Dermis microvascular lymphatic vessel endothelial cell (primary cell): ENCODE measurements around the gene ITPRIPL2. TPM values are rescaled to one million over a fixed set of nuclear protein-coding genes. Genes with fewer than 3 reads are reported as not detected.

Source experiments
- DNase-seq, 2 donors: peaks; one replicate each; pipeline versions ENCODE4 v3.0.0 to v3.0.0-alpha.2; 2010; ENCODE audit warnings: low read depth in 2 of 2
- total RNA-seq: library from RNA; depleted of rRNA; stranded (reverse); fragments of >200 nt; gene quantifications from 2 replicates; pipeline ENCODE4 v1.2.1, GENCODE V29; 2014

The ITPRIPL2 gene
- 21.8 and 26.0 TPM in 2 replicates for total RNA-seq

- peak; percentile 30 to 86 for DNase-seq
These were observed at the start of gene ITPRIPL2 for GRCh38 chr16:19113577-19114358. Gene ITPRIPL2 (plus strand): TSS chr16:19113964. CDS start chr16:19114462, 498 bp downstream.

GRCh38 chr16:19066988-19067348, 46.8 kb upstream of the ITPRIPL2 start:
- DNase-seq, result no peak

- peak; percentile 100 for DNase-seq
These were observed 46.2 kb upstream of the ITPRIPL2 start, which contains the start of gene COQ7 for GRCh38 chr16:19067349-19068236. Gene COQ7 (plus strand): TSS chr16:19067614. CDS start chr16:19067665, 51 bp downstream.

- DNase-seq, result no peak
These were observed 45.4 kb upstream of the ITPRIPL2 start for GRCh38 chr16:19068237-19068815.

DNA sequence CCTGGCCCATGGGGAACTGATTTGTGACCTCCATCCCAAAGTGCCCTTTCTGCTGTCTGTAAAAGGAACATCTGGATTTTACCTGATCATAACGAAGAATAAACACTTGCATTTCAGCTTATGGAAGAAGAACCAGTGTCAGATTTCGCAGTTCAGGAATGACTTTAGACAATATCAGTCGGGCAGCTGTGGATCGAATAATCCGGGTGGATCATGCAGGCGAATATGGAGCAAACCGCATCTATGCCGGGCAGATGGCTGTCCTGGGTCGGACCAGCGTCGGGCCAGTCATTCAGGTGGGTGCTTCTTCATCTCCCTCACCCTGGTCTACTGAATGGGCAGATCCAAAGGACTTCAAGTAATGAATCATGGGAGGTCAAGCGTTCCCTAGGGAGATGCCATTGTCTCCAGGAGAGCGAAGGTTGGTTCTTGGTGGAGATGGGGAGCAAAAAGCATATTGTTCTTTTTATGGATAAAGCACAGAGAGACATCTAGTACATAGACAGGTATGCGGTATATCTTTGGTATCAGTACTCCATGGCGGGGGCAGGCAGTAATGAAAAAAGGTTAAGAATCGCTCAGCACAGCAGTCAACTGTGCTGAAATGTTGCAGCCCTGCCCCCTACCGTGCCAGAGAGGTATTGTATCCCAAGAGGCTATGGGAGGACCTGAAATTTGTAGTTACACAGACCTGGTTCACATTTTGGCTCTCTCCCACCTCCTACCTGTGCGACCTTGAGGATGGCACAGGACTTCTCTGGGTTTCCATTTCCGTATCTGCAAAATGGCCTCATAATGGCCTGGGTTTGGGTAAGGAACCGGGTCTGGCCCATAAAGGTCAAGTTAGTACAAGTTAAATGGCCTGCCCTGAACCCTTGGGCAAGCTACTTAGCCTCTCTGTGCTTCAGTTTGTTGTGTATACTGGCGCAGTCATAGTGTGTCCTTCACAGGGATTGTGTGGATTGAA, 41.7 kb upstream of the ITPRIPL2 start:
- peak; percentile 61 to 76 for DNase-seq

DNA sequence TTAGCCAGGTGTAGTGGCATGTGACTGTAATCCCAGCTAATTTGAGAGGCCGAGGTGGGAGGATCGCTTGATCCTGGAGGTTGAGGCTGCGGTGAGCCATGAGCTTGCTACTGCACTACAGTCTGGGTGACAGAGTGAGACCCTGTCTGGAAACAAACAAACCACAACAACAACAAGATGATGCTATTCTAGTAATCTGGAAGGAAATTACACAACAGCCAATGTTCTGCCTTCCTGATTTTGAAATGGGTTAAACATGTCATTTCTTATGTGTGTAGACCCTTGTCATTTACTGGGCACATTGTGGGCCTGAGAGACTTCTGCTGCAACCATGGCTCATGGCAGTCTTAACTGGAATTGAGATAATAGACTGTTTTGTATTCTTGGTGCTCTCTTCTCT, 40.4 kb upstream of the ITPRIPL2 start:
- no peak for DNase-seq

DNA sequence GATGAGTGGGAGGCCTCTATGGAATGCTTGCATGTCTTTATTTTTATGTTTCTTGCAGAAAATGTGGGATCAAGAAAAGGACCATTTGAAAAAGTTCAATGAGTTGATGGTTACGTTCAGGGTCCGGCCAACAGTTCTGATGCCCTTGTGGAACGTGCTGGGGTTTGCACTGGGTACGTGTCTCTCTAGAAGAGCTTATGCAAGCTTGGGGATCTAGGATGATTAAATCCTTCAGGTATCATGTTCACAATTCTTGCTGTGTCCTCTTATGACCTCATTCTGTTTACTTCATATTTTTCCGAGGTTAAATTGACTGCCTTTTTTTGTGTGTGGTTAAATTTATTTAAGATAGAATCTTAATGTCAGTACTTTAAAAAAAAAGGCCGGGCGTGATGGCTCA, 39.9 kb upstream of the ITPRIPL2 start:
- DNase-seq, result no peak

DNA sequence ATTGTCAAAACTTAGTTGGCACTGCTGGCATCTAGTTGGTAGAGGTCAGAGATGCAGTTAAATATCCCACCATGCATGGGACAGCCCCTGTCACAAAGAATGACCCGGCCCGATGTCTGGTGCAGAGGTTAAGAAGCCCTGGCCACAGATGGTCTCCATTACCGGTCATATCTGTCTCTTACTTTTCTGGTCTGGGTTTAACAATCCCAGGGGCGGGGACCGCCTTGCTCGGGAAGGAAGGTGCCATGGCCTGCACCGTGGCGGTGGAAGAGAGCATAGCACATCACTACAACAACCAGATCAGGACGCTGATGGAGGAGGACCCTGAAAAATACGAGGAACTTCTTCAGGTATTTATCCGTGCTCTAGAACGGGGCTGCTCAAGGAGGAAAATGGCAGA, 38.3 kb upstream of the ITPRIPL2 start:
- no peak for DNase-seq

DNA sequence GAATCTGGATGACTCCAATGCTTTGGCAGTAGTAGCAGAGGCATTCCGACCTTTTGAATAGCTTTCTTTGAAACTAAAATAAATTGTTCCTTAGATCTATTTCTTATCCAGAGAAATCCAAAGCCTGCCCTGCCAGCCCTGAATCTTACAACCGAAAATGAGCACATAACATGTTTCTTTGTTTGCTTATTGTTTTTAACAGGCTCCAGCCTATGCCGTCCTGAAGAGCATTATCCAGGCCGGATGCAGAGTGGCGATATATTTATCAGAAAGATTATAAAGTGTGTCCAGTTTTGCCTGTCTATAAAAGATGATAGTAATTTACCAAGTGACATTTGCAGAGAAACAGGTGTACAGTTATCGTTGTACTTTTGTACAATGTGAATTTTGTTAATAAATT, 35.9 kb upstream of the ITPRIPL2 start:
- no peak for DNase-seq

DNA sequence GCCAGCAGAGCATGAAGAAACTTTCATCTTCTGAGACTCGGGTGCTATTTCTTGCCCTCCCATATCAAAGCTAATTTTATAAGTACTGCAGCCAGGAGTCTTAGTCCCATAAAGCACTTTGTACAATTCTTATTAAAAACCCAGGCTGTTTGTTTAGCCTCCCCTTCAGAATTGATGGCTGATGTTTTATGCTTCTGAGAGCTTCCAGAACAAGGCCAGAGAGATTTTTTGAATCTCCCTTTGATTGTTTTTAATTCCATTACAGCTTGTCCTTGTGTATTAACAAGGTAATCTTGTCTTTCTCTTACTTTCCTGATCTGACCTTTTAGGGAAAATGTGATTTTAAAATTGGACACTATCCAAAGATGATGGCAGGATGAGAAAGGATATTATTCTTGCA, 30.1 kb upstream of the ITPRIPL2 start:
- DNase-seq, result no peak

DNA sequence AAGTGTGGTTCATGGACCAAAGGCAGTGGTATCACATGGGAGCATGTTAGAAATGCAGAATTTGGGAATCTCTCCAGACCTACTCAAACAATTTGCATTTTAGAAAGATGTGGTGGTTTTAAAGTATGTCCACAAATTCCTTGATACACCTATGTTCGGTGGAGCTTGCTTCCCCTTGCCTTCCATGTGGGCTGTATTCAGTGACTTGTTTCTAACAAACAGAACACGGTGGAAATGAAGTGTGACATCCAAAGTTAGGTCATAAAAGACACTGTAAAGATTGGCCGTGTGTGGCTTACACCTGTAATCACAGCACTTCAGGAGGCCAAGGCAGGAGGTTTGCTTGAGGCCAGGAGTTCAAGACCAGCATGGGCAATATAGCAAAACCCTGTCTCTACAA, 29.6 kb upstream of the ITPRIPL2 start:
- DNase-seq, result no peak

DNA sequence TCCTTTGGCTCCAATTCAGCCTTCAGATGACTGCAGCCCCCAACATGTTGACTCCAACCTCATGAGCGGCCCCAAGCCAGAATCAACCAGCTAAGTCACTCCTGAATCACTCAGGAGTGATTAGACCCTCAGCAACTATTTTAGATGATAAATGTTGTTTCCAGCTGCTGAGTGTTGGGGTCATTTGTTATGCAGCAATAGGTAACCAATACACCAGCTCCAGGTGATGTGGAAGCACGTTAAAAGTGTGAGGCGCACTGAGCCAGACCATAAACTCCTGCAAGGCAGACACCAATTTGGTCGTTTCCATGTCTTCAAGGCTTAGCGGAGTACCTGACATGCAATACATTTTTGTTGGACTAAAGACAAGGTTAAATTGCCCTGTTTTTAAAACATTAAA, 28.9 kb upstream of the ITPRIPL2 start:
- DNase-seq, result no peak

DNA sequence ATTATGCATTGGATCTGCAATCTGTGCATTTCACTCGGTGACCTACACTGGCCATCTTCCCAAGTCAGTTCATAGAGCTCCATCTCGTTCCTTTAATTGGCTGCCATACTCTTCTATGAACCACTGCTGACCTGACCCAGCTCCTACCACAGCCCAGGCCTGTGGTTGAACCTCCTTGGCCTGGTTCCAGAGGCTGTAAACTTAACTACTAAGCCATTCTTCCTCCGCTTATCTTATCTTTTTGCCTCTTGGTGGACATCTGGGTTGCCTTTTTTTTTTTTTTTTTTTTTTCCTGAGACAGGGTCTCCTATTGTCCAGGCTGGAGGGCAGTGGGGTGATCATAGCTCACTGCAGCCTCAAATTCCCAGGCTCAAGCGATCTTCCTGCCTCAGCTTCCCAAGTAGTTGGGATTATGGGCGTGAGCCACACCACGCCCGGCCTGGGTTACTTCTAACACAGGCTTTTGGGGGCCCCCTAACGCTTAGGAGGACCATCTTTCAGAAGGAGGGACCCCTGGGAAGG, 28.0 kb upstream of the ITPRIPL2 start:
- peak in 1 of 2 donors; percentile 26 for DNase-seq

GRCh38 chr16:19086322-19087199, 27.2 kb upstream of the ITPRIPL2 start:
- peak; percentile 88 to 94 for DNase-seq

- peak; percentile 83 to 89 for DNase-seq
These were observed 25.3 kb upstream of the ITPRIPL2 start for GRCh38 chr16:19088341-19088916.

DNA sequence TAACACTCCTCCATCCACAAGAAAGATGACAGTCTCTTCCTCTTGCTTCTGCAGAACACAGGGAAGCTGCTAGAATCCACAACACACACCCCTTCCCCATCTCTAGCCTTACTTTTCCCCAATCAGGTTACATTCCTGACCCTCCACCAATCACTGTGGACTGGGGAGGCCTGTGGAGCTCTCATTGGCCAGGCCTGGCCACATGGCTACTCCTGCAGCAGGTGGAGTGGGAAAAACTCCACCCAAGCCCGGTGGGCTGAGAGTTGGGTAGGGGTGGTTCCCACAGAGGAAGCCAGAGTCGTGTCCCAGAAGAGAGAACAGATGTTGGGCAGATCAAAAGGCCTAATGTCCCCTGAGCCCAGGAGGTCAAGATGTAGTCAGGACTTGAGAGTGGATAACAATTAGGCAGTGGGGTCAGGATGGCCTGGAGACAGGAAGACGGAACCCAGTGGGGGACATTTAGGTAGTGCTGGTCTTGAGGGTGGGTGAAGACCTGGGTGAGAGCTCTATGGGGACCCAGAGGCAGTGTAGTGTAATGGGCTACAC, 24.3 kb upstream of the ITPRIPL2 start:
- DNase-seq, result no peak

GRCh38 chr16:19090916-19091315, 22.8 kb upstream of the ITPRIPL2 start:
- no peak for DNase-seq

DNA sequence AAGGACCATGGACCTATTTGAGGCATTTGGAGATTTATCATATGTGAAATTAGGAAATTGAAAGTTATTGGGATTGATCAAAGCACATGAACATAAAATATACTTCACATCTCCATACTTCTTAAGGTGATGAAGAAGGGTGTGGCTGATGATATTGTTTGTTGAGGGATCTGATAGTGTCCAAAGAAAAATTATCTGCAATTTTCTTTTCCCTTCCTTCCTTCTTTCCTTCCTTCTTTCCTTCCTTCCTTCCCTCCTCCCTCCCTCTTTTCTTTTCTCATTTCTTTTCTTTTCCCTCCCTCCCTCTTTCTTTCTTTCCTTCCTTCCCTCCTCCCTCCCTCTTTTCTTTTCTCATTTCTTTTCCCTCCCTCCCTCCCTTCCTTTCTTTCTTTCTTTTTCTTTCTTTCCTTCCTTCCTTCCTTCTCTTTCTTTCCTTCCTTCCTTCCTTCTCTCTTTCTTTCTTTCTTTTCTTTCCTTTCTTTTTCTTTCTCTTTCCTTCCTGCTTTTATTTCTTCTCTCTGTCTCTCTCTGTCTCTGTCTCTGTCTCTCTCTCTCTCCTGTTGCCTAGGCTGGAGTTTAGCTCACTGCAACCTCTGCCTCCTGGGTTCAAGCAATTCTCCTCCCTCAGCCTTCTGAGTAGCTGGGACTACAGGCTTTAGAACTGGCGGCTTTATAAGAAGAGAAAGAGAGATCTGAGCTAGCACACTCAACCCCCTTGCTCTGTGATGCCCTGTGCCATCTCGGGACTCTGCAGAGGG, 20.9 kb upstream of the ITPRIPL2 start:
- DNase-seq, result no peak
